Left ventricle myocardium inferior (tissue), 1 donor: ENCODE data around the gene TBX1. TPM values are rescaled to one million over a fixed set of nuclear protein-coding genes. Genes with fewer than 3 reads are reported as not detected.

Source experiments
- DNase-seq: peaks from one replicate; pipeline ENCODE4 v3.0.0-alpha.2; 2020
- H3K27ac ChIP-seq: fragments of 200-600 bp; replicated peaks from 2 replicates; pipeline ENCODE4 v1.8.0; 2021
- H3K27me3 ChIP-seq: fragments of 200-600 bp; 2 replicates; pipeline ENCODE4 v1.8.0; 2021; ENCODE audit warnings: low read depth
- H3K36me3 ChIP-seq: fragments of 200-600 bp; 2 replicates; pipeline ENCODE4 v1.8.0; 2021
- H3K4me1 ChIP-seq: fragments of 200-600 bp; 2 replicates; pipeline ENCODE4 v1.8.0; 2021
- H3K4me3 ChIP-seq: fragments of 200-600 bp; 2 replicates; pipeline ENCODE4 v1.8.0; 2021; ENCODE audit warnings: mild to moderate bottlenecking, moderate library complexity
- H3K9me3 ChIP-seq: fragments of 200-600 bp; replicated peaks from 2 replicates; pipeline ENCODE4 v1.8.0; 2021
- intact Hi-C: fragments of 100-400 bp; cut with micrococcal nuclease; formaldehyde crosslinking; loops from one replicate; pipeline ENCODE4 v1.11.0; 2022
- total RNA-seq: library from RNA; stranded (reverse); fragmentation: NEBNext Ultra II Directional; extraction: Animal tissue kit (Norgen Biotek cat#: 25700); gene quantifications from one replicate; pipeline ENCODE4 v1.2.1, GENCODE V29; 2021
- TF ChIP-seq, protein P1 (sequence below): fragments of 200-600 bp; IDR thresholded peaks from 2 replicates; pipeline ENCODE4 v1.8.0; 2021; ENCODE audit warnings: antibody characterized with exemption, mild to moderate bottlenecking, borderline replicate concordance
- donor health status: DM: no; HTN: yes; CAD: no; lungs with severe emphysema.

The TBX1 gene
- total RNA-seq, 1 donor from 2014 or later: 8.0 TPM

DNA sequence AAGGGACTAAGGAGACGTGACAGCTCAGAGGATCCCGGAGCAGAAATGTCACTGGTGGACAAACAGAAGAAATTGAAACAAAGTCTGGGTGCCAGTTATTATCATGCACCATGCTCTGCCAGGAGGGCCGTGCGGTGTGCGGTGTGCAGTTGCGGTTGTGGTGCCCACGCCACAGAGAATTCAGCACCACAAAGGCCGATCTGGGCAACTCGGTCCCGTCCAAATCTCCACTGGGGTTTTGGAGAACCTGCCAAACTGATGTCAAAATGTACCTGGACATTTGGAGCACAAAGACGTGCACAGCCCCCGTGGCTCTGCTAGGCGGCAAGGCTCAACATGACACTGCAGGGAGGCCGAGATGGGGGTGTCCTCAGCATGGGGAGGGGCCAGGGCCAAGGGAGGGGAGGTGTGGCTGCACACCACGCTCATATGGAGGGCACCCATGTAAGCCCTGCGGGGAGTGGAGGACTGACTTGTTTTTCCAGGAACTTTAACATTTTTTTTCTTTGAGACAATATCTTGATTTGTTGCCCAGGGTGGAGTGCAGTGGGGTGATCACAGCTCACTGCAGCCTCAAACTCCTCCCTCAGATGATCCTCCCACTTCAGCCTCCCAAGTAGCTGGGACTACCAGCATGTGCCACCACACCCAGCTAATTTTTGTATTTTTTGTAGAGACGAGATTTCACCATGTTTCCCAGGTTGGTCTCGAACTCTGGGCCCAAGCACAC lies 54.7 kb downstream of the TBX1 start:
- Histone ChIP-seq H3K4me1 (no peaks in the 10 kb centered on the region), H3K36me3 (no peaks in the 10 kb centered on the region), H3K9me3 (no peaks in the 10 kb centered on the region), H3K27ac (no peak overlapping the region), H3K4me3 (no peak overlapping the region), H3K27me3 (no peaks in the 10 kb centered on the region)
- TF ChIP-seq, protein P1, sequence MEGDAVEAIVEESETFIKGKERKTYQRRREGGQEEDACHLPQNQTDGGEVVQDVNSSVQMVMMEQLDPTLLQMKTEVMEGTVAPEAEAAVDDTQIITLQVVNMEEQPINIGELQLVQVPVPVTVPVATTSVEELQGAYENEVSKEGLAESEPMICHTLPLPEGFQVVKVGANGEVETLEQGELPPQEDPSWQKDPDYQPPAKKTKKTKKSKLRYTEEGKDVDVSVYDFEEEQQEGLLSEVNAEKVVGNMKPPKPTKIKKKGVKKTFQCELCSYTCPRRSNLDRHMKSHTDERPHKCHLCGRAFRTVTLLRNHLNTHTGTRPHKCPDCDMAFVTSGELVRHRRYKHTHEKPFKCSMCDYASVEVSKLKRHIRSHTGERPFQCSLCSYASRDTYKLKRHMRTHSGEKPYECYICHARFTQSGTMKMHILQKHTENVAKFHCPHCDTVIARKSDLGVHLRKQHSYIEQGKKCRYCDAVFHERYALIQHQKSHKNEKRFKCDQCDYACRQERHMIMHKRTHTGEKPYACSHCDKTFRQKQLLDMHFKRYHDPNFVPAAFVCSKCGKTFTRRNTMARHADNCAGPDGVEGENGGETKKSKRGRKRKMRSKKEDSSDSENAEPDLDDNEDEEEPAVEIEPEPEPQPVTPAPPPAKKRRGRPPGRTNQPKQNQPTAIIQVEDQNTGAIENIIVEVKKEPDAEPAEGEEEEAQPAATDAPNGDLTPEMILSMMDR: no peak
- no peak for DNase-seq
- intact Hi-C loops: no loop called here

DNA sequence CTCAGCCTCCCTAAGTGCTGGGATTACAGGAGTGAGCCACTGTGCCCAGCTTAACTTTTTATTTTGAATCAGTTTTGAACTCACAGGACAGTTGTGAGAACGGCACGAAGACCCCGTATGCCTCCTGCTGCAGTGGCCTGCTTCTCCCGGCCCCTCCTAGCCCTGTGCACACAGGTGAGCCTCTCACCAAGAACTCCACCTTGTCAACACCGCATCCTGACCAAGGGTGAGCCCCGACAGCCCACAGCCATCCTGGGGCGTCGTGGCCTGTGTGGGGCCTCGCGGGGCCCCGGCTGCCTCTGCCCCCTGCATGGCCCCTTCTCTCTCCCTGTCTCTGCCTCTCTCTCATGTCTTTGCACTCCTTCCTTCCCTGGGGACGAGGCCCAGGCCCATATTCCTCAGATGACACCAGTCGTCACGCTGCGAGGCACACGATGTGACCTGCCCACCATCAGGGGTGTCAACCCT lies 55.3 kb downstream of the TBX1 start:
- H3K4me3 ChIP-seq: no peak overlapping the region
- no peak for DNase-seq
- intact Hi-C loops: no loop called here
- no peak overlapping the region for H3K27ac ChIP-seq
- H3K27me3 ChIP-seq: no peaks in the 10 kb centered on the region
- H3K9me3 ChIP-seq: no peaks in the 10 kb centered on the region
- TF ChIP-seq, protein P1: no peak
- no peaks in the 10 kb centered on the region for H3K36me3 ChIP-seq
- no peaks in the 10 kb centered on the region for H3K4me1 ChIP-seq

DNA sequence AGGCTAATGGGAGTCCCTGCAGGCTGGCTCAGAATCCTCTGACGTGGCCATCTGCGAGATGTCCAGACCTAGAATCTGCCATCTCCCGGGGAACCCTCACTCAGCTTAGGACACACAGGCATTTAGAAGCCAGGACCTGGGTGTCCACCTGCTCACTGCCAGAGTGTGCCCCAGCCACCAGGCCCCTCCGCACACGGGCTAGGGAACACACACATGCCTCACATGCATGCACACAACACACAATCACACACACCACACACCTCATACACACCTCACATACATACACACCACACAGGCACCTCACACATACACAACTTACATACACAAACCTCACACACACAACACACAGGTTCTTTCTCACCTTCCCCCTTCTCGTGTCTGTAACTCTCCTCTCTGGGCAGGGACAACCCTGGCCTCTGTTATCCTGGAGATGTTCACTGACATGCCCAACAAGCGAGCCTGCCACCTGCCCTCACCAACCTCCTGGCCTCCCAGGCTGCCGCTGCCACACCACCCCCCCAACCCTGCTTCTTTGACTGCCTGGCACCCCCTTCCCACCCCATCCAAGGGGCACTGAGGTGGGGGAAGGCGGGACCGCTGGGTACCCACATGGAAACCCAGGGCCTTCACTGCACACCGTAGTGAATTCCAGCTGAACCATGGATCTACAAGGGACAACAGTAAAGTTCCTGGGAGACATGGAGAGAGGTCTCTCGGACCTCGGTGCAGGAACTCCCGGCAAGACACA lies 56.0 kb downstream of the TBX1 start:
- H3K4me3 ChIP-seq: no peak overlapping the region
- H3K36me3 ChIP-seq: no peaks in the 10 kb centered on the region
- H3K4me1 ChIP-seq: no peaks in the 10 kb centered on the region
- intact Hi-C loops: no loop called here
- H3K27me3 ChIP-seq: no peaks in the 10 kb centered on the region
- no peak for DNase-seq
- TF ChIP-seq, protein P1: no peak
- no peaks in the 10 kb centered on the region for H3K9me3 ChIP-seq
- H3K27ac ChIP-seq: no peak overlapping the region

Other genes starting within 250 kb of the TBX1 start
- gene CLDN5, start 236.4 kb upstream of the TBX1 start, total RNA-seq: 19.5 TPM
- gene SEPTIN5, start 46.3 kb upstream of the TBX1 start, total RNA-seq: 141 TPM
- gene GP1BB, start 37.2 kb upstream of the TBX1 start, total RNA-seq: not detected
- gene GNB1L, start 94.1 kb downstream of the TBX1 start, total RNA-seq: 2.9 TPM
- gene RTL10, start 94.1 kb downstream of the TBX1 start, total RNA-seq: 6.6 TPM
- 81.5 TPM for gene COMT, start 181.0 kb downstream of the TBX1 start, total RNA-seq
- gene TXNRD2, start 181.0 kb downstream of the TBX1 start, total RNA-seq: 35.2 TPM